IPS-18a (cell line): ENCODE results near the gene SDK1.

Source experiments
- H3K27ac ChIP-seq: one replicate; pipeline ENCODE4 v1.5.1; 2013; ENCODE audit warnings: low read length
- H3K27me3 ChIP-seq: one replicate; pipeline ENCODE4 v1.6.1; 2013; ENCODE audit warnings: mild to moderate bottlenecking, low read length; ENCODE audit not compliant: control insufficient read depth, insufficient read depth
- H3K36me3 ChIP-seq: one replicate; pipeline ENCODE4 v1.6.1; 2013; ENCODE audit warnings: low read depth, low read length; ENCODE audit not compliant: control insufficient read depth
- H3K4me1 ChIP-seq: one replicate; pipeline ENCODE4 v1.6.1; 2013; ENCODE audit warnings: low read depth, low read length; ENCODE audit not compliant: control insufficient read depth
- H3K4me3 ChIP-seq: one replicate; pipeline ENCODE4 v1.5.1; 2013; ENCODE audit warnings: low read length
- H3K9ac ChIP-seq: one replicate; pipeline ENCODE4 v1.6.1; 2013; ENCODE audit warnings: mild to moderate bottlenecking, low read length, moderate library complexity
- H3K9me3 ChIP-seq: one replicate; pipeline ENCODE4 v1.6.1; 2013; ENCODE audit warnings: low read depth, low read length; ENCODE audit not compliant: control insufficient read depth

The SDK1 gene

DNA sequence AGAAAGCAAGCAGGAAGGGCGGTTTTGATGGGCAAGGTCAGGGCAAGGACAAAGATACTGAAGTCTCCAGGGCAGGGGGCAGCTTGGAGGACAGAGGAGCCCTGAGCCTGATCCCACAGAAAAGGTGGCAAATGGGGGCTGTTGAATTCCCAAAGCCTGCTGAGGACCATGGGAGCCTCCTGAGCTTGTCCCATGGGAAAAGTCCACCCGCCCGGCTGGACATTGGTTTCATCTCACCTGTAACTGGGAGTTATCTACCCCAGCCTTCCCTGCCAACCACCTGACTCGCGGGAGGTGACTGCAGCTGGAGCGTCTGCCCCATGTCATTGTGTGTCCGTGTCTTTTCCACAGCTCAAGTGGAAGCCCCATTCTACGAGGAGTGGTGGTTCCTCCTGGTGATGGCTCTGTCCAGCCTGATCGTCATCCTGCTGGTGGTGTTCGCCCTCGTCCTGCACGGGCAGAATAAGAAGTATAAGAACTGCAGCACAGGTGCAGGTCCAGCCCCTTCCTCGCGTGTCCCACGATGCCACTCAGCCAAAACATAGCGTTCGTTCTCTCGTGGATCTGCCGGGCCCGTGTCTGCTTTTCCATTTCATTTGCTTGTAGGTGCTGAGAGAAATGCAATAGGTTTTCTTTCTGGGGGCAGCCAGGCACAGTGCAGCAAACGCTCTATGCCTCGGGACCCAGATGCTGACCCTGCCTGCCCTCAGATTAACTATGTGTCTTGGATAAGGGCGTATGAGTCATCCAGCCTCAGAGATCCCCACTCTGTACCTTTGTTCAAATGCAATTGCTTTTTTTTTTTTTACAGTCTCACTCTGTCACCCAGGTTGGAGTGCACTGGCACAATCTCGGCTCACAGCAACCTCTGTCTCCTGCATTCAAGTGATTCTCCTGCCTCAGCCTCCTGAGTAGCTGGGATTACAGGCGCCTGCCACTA, 936.5 kb downstream of the SDK1 start:
- Histone ChIP-seq H3K4me1 (peaks cover 12% of the 10 kb centered on the region), H3K27me3 (no peaks in the 10 kb centered on the region)

DNA sequence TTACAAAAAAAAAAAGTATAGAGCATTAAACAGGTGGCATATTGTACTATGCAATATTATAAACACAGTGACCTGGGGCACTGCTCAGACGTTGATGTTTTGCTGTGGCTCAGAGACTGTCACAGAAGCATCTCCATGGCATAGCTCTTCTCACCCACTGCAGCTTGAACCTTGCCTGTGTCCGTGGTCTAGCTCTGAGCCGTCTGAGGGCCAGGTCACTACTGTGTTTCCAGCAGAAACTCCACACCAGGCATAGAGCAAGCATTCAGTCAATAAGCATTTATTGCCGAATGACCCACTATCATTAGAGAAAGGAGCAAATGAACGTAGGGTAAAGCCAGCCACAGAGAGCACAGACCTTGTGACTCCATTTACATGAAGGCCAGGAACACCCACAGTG, 937.8 kb downstream of the SDK1 start:
- Histone ChIP-seq H3K27me3 (no peaks in the 10 kb centered on the region), H3K27ac (no peak overlapping the region), H3K9ac (no peak overlapping the region), H3K4me1 (peaks cover 12% of the 10 kb centered on the region), H3K4me3 (no peak overlapping the region), H3K36me3 (no peaks in the 10 kb centered on the region), H3K9me3 (no peaks in the 10 kb centered on the region)

More for the DNA sequence above, 936.5 kb downstream of the SDK1 start:
- Histone ChIP-seq H3K9ac (no peak overlapping the region), H3K4me3 (no peak overlapping the region), H3K27ac (no peak overlapping the region), H3K9me3 (no peaks in the 10 kb centered on the region), H3K36me3 (no peaks in the 10 kb centered on the region)

- Histone ChIP-seq H3K9ac (no peak overlapping the region), H3K9me3 (no peaks in the 10 kb centered on the region), H3K4me3 (no peak overlapping the region), H3K36me3 (no peaks in the 10 kb centered on the region), H3K4me1 (peaks cover 12% of the 10 kb centered on the region), H3K27ac (no peak overlapping the region), H3K27me3 (no peaks in the 10 kb centered on the region)
These were observed 939.0 kb downstream of the SDK1 start for GRCh38 chr7:4240042-4240441.

GRCh38 chr7:4240520-4241303, 939.7 kb downstream of the SDK1 start:
- no peaks in the 10 kb centered on the region for H3K36me3 ChIP-seq
- H3K9ac ChIP-seq: no peak overlapping the region
- H3K9me3 ChIP-seq: no peaks in the 10 kb centered on the region
- peaks cover 12% of the 10 kb centered on the region for H3K4me1 ChIP-seq
- no peak overlapping the region for H3K4me3 ChIP-seq
- no peak overlapping the region for H3K27ac ChIP-seq
- H3K27me3 ChIP-seq: no peaks in the 10 kb centered on the region

- Histone ChIP-seq H3K27ac (no peak overlapping the region), H3K9me3 (no peaks in the 10 kb centered on the region), H3K27me3 (no peaks in the 10 kb centered on the region), H3K4me1 (peaks cover 12% of the 10 kb centered on the region), H3K36me3 (no peaks in the 10 kb centered on the region), H3K9ac (no peak overlapping the region), H3K4me3 (no peak overlapping the region)
These were observed 940.2 kb downstream of the SDK1 start for GRCh38 chr7:4241304-4241612.

DNA sequence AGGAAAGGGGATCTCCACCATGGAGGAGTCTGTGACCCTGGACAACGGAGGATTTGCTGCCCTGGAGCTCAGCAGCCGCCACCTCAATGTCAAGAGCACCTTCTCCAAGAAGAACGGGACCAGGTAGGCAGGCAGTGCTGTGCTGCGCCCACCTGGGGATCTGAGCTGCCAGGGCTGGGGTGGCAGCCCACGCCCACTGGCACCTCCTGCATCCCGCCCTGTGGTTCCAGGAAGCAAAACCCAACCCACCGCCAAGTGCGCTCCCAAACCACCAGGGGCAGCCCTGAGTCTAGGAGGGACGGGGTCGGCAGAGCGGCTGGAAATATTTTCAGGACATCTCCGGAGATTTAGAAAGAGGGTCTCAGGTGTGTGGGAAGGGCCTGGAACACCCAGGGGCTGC, 940.7 kb downstream of the SDK1 start:
- Histone ChIP-seq H3K4me3 (no peak overlapping the region), H3K36me3 (no peaks in the 10 kb centered on the region), H3K9me3 (no peaks in the 10 kb centered on the region), H3K9ac (no peak overlapping the region), H3K4me1 (peaks cover 12% of the 10 kb centered on the region), H3K27me3 (no peaks in the 10 kb centered on the region), H3K27ac (no peak overlapping the region)

DNA sequence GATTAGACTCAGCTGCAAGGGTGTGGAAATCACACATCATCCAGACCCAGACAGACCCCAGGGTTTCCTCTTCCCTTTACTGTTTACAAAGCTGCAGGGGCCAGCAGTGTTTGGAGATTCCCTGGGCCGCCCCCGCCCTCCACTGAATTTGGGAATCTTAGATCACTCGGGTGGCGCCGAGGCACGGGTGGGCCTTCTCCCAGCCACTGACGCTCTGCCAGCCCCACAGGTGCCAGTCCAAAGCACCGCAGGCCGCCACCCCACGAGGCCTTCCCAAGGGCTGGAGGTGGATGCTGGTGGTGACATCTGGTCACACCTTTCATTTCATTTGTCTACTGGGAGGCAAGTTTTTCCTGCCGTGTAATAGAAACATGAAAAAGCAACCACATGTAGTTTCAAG, 941.7 kb downstream of the SDK1 start:
- H3K9me3 ChIP-seq: no peaks in the 10 kb centered on the region
- H3K27ac ChIP-seq: no peak overlapping the region
- no peak overlapping the region for H3K9ac ChIP-seq
- no peaks in the 10 kb centered on the region for H3K27me3 ChIP-seq
- peaks cover 12% of the 10 kb centered on the region for H3K4me1 ChIP-seq
- no peaks in the 10 kb centered on the region for H3K36me3 ChIP-seq
- H3K4me3 ChIP-seq: no peak overlapping the region

DNA sequence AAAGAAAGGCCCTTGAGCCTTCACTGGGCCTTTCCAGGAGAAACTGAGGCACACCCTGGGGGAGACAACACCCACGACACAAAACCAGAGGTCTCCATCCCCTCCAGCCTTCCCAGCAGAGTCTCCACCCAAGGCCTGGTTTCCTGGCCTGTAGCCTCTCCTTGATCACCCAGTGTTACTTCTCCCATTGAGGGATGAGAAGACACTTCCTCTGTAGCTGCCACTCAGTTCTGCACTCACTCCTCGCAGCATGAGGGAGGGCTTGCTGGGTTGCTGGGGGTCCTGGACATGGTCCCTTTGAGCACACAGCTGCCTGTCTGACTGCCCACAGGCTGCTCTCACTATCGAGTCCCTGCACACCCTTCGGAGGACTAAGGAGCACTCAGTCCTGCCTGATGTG, 943.0 kb downstream of the SDK1 start:
- H3K4me1 ChIP-seq: peaks cover 12% of the 10 kb centered on the region
- no peak overlapping the region for H3K27ac ChIP-seq
- no peaks in the 10 kb centered on the region for H3K36me3 ChIP-seq
- no peak overlapping the region for H3K4me3 ChIP-seq
- no peaks in the 10 kb centered on the region for H3K9me3 ChIP-seq
- no peaks in the 10 kb centered on the region for H3K27me3 ChIP-seq
- H3K9ac ChIP-seq: no peak overlapping the region

- Histone ChIP-seq H3K4me1 (peaks cover 11% of the 10 kb centered on the region), H3K27me3 (no peaks in the 10 kb centered on the region), H3K9ac (no peak overlapping the region), H3K4me3 (no peak overlapping the region), H3K27ac (no peak overlapping the region), H3K36me3 (no peaks in the 10 kb centered on the region), H3K9me3 (no peaks in the 10 kb centered on the region)
These were observed 943.6 kb downstream of the SDK1 start for GRCh38 chr7:4244635-4245034.

GRCh38 chr7:4245135-4245865, 944.2 kb downstream of the SDK1 start:
- H3K4me3 ChIP-seq: no peak overlapping the region
- no peaks in the 10 kb centered on the region for H3K9me3 ChIP-seq
- H3K9ac ChIP-seq: no peak overlapping the region
- H3K36me3 ChIP-seq: no peaks in the 10 kb centered on the region
- peaks cover 4% of the 10 kb centered on the region for H3K4me1 ChIP-seq
- no peaks in the 10 kb centered on the region for H3K27me3 ChIP-seq
- H3K27ac ChIP-seq: no peak overlapping the region

- no peaks in the 10 kb centered on the region for H3K9me3 ChIP-seq
- no peak overlapping the region for H3K27ac ChIP-seq
- no peak overlapping the region for H3K4me3 ChIP-seq
- H3K27me3 ChIP-seq: no peaks in the 10 kb centered on the region
- no peaks in the 10 kb centered on the region for H3K36me3 ChIP-seq
- no peaks in the 10 kb centered on the region for H3K4me1 ChIP-seq
- no peak overlapping the region for H3K9ac ChIP-seq
These were observed 944.9 kb downstream of the SDK1 start for GRCh38 chr7:4245866-4246470.
